Loucy (cell line): ENCODE results near the gene ACAD11.

Experiments used
- EZH2phosphoT487 ChIP-seq: fragments of 200-600 bp; IDR thresholded peaks from 2 replicates; pipeline ENCODE4 v1.6.1; 2018; ENCODE audit warnings: antibody characterized with exemption, mild to moderate bottlenecking, moderate library complexity, borderline replicate concordance
- TF ChIP-seq, protein P1 (sequence below): fragments of 200-600 bp; sonication (generic); conservative IDR thresholded peaks from 2 replicates; pipeline ENCODE4 v1.5.1; 2014; ENCODE audit warnings: mild to moderate bottlenecking, antibody characterized with exemption, low read length

DNA sequence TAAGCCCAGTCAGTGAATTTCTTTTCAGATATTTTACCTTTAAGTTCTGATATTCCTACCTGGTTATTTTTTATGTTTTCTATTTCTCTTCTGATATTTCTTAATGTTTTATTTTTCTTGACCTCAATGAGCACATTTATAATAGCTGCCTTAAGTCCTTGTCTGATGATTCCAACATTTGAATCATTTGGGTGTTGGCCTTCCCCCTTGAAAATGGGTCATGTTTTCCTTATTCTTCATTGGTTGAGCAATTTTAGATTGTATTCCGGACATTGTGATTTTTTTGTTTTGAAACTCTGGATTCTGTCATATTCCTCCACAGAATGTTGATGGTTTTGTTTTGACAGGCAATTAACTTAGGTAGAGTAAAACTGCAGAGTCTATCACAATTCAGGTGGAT, 72.2 kb downstream of the ACAD11 start:
- TF ChIP-seq, protein P1, sequence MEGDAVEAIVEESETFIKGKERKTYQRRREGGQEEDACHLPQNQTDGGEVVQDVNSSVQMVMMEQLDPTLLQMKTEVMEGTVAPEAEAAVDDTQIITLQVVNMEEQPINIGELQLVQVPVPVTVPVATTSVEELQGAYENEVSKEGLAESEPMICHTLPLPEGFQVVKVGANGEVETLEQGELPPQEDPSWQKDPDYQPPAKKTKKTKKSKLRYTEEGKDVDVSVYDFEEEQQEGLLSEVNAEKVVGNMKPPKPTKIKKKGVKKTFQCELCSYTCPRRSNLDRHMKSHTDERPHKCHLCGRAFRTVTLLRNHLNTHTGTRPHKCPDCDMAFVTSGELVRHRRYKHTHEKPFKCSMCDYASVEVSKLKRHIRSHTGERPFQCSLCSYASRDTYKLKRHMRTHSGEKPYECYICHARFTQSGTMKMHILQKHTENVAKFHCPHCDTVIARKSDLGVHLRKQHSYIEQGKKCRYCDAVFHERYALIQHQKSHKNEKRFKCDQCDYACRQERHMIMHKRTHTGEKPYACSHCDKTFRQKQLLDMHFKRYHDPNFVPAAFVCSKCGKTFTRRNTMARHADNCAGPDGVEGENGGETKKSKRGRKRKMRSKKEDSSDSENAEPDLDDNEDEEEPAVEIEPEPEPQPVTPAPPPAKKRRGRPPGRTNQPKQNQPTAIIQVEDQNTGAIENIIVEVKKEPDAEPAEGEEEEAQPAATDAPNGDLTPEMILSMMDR, result no peak
- TF ChIP-seq EZH2phosphoT487, result no peak
